ENCODE measurements around the gene UBALD2. TPM values are rescaled to one million over a fixed set of nuclear protein-coding genes. Genes with fewer than 3 reads are reported as not detected.

UBALD2 gene
- total and polyA plus RNA-seq, 2 of the 4 experiments (the other 2 are of a cell fraction): 0.90 to 12.1 TPM

DNA sequence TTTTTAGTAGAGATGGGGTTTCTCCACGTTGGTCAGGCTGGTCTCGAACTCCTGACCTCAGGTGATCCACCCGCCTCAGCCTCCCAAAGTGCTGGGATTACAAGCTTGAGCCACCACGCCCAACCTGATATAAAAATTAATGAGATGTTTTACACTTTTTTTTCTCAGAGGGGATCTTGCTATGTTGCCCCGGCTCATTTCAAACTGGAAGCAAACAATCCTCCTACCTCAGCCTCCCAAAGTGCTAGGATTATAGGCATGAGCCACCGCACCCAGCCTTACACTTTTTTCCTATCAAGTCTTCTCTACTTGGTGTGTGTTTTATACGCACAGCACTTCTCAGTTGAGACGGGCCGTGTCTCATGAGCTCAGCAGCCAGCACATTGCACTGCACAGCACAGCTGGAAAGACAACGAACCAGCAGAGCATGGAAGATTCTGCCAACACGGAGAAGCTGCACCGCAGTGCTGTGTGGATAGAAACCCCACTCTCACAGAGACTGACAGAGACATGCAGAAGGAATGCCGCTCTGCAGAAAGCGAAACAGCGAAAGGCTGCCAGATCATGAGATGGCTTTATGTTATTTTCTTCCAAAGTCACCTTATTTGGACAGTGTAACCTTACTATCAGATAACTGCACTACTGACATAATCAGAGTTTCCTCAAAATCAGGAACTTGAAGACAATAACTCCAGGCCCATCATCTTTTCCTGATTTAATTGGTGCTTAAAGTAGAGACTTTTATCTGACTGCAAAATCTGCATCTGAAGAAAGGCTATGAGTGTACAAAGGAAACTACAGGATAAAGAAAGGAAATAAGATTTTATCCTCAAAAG, 49.5 kb downstream of the UBALD2 start:
- no peak overlapping the region for H3K56ac ChIP-seq (ENCODE audit: extremely low read depth, insufficient read depth, low read length)
- H3K9ac ChIP-seq (ENCODE audit: low read depth, low read length): 0 out of 2 replicates have a peak overlapping the region, but pooled peaks have one; percentile 45
- 0 out of 2 replicates have a peak overlapping the region, but pooled peaks have one; percentile 19 for H3K14ac ChIP-seq (replicated peaks; ENCODE audit: low read depth, low read length)
- in situ Hi-C loops (cut with MboI; ENCODE audit: low sequenced_read_pairs) (no loop called here), dilution Hi-C loops (cut with HindIII; ENCODE audit: low sequenced_read_pairs, unreplicated experiment) (no loop called here), intact Hi-C loops (cut with micrococcal nuclease) (loop anchor here (10.0 kb wide), 1 partner anchor 140 kb away; the partner anchor contains the start of gene UBE2O)
- no peak overlapping the region for H4K5ac ChIP-seq (ENCODE audit: low read depth, low read length)
- ATAC-seq (ENCODE audit: low read depth) (peak; percentile 24), DNase-seq (peak; percentile 63)
- no TSS peak for BruUV-seq (replicated peaks)
- H3K36me3 ChIP-seq (ENCODE audit: control insufficient read depth, insufficient read depth, low read length): peaks cover 33% of the 10 kb centered on the region
- ChIA-PET CTCF (interaction anchor here (0.6 to 1.6 kb wide), 2 partner anchors 39 to 71 kb away, joined by 3 to 4 read pairs; partner anchors contain the start of gene PRPSAP1), POLR2A (ENCODE audit: unreplicated experiment) (no interaction called here)
- no peak for TF ChIP-seq SMC3 (IDR thresholded peaks at IDR 0.05; ENCODE audit: low read depth, low read length)
- TF ChIP-seq BHLHE40 (IDR thresholded peaks at IDR 0.05; ENCODE audit: low read depth, low read length): no peak
- no peaks in the 10 kb centered on the region for H3K27me3 ChIP-seq (ENCODE audit: control insufficient read depth, insufficient read depth, low read length)
- no peak overlapping the region for H2AFZ ChIP-seq (replicated peaks; ENCODE audit: low read length, poor library complexity)
- H2AK9ac ChIP-seq (replicated peaks; ENCODE audit: low read depth, low read length, poor library complexity): no peak overlapping the region
- H3K4ac ChIP-seq (ENCODE audit: low read depth, low read length): 0 out of 2 replicates have a peak overlapping the region, but pooled peaks have one; percentile 48
- H3K4me2 ChIP-seq (ENCODE audit: low read depth, low read length): no peak overlapping the region
- H4K91ac ChIP-seq (ENCODE audit: insufficient read depth, low read depth, low read length): no peak overlapping the region
- WGBS, 2 experiments (ENCODE audit: extremely low coverage in 2 of 2, insufficient read length in 1 of 2): 100% methylated on average over 3 of the region's 15 CpGs; no CpG with 5 or more reads in 1 of the 2 experiments
- H4K8ac ChIP-seq (ENCODE audit: low read depth in 2 of 2, low read length in 2 of 2): no peak overlapping the region
- H3K9me1 ChIP-seq (ENCODE audit: insufficient read depth, low read length): peaks cover 7% of the 10 kb centered on the region; the same call in 1 of the 2 replicates
- H3K27ac ChIP-seq (ENCODE audit: insufficient read depth, low read length): peak overlapping the region; percentile 44; the same call in 1 of the 2 replicates
- no peak overlapping the region for H2BK120ac ChIP-seq (ENCODE audit: low read depth, low read length)
- H2BK5ac ChIP-seq (ENCODE audit: low read depth, low read length, poor library complexity, severe bottlenecking): no peak overlapping the region
- H2BK15ac ChIP-seq (ENCODE audit: low read depth, low read length): no peak overlapping the region
- peaks cover 5% of the 10 kb centered on the region; the same call in 1 of the 2 replicates for H3K4me1 ChIP-seq (ENCODE audit: control insufficient read depth, insufficient read depth, low read length)
- H3K23ac ChIP-seq (ENCODE audit: low read depth, low read length): no peak overlapping the region
- H3K18ac ChIP-seq (ENCODE audit: low read depth, low read length): no peak overlapping the region
- no peak overlapping the region for H2BK20ac ChIP-seq (ENCODE audit: low read depth, low read length)
- H2AK5ac ChIP-seq (ENCODE audit: low read depth, low read length): no peak overlapping the region; the same call in 1 of the 2 replicates
- H3K9me3 ChIP-seq (ENCODE audit: control insufficient read depth, insufficient read depth, low read length): no peaks in the 10 kb centered on the region
- H3K79me1 ChIP-seq (ENCODE audit: low read depth in 1 of 2, low read length in 2 of 2): peaks cover 7 to 36% of the 10 kb centered on the region in 2 experiments; a peak in 2 of 4 replicates
- no peak overlapping the region for H3K4me3 ChIP-seq (ENCODE audit: insufficient read depth, low read depth, low read length)
- 0 out of 2 replicates have a peak, but pooled peaks cover 3% of the 10 kb centered on the region for H4K20me1 ChIP-seq (ENCODE audit: insufficient read depth, low read length)

Measured in IMR-90 (cell line).